SK-N-SH (cell line): Measurements from ENCODE around the gene TMEM182. TPM values are rescaled to one million over a fixed set of nuclear protein-coding genes. Genes with fewer than 3 reads are reported as not detected.

Experiments
- CTCF ChIA-PET: fragments of 300-600, 350-600 bp; formaldehyde crosslinking; extraction: SDS; loops from one replicate; lab custom pipeline; 2021; lab: Yijun Ruan, JAX
- POLR2A ChIA-PET: fragments of 350-600 bp; sonication (Branson Sonifier 250); formaldehyde crosslinking; extraction: SDS; loops from one replicate; lab custom pipeline; 2020; ENCODE audit warnings: antibody characterized with exemption, inconsistent platforms; lab: Yijun Ruan, JAX
- DNase-seq: peaks from one replicate; pipeline ENCODE4 v3.0.0; 2012
- H2AFZ ChIP-seq: fragments of 200-600 bp; sonication (generic); 2 replicates; pipeline ENCODE4 v1.8.1; 2016; ENCODE audit warnings: antibody characterized with exemption, mild to moderate bottlenecking, low read depth
- H3F3A ChIP-seq: fragments of 200-600 bp; sonication (generic); replicated peaks from 2 replicates; pipeline ENCODE3; 2016; ENCODE audit warnings: antibody characterized with exemption, mild to moderate bottlenecking; ENCODE audit not compliant: insufficient read depth
- H3K27ac ChIP-seq, 2 experiments: fragments of 200-500 bp in 1 of 2; fragments of 200-600 bp in 1 of 2; sonication (Bioruptor generic) in 1 of 2; sonication (generic), shearing (Covaris generic) in 1 of 2; 2 replicates each; pipeline versions ENCODE4 v1.5.1 to v1.6.1; 2014 to 2016; ENCODE audit warnings: low read depth in 2 of 2, inconsistent platforms in 1 of 2, low read length in 1 of 2, mild to moderate bottlenecking in 1 of 2, mixed read lengths in 1 of 2
- H3K27me3 ChIP-seq: fragments of 200-600 bp; sonication (generic), shearing (Covaris generic); 2 replicates; pipeline ENCODE4 v1.6.1; 2016; ENCODE audit warnings: mixed run types; ENCODE audit not compliant: insufficient read depth
- H3K36me3 ChIP-seq, 2 experiments: fragments of 200-500 bp in 1 of 2; fragments of 200-600 bp in 1 of 2; sonication (Bioruptor generic) in 1 of 2; sonication (generic) in 1 of 2; replicated peaks in 1 of 2; 2 replicates each; pipeline versions ENCODE3 to v1.5.1; 2014 to 2016; ENCODE audit warnings: low read length in 1 of 2, mild to moderate bottlenecking in 1 of 2; ENCODE audit not compliant: insufficient read depth in 2 of 2, control insufficient read depth in 1 of 2
- H3K4me1 ChIP-seq, 2 experiments: fragments of 200-500 bp in 1 of 2; fragments of 200-600 bp in 1 of 2; sonication (Bioruptor generic) in 1 of 2; sonication (generic), shearing (Covaris generic) in 1 of 2; 2 replicates each; pipeline versions ENCODE4 v1.5.1 to v1.6.1; 2014 to 2016; ENCODE audit warnings: low read depth in 1 of 2, low read length in 1 of 2, mixed run types in 1 of 2; ENCODE audit not compliant: insufficient read depth in 2 of 2, control insufficient read depth in 1 of 2
- H3K4me2 ChIP-seq: fragments of 200-600 bp; sonication (generic), shearing (Covaris generic); 2 replicates; pipeline ENCODE4 v1.6.1; 2017; ENCODE audit warnings: mixed run types
- H3K4me3 ChIP-seq, 2 experiments: fragments of 200-500 bp in 1 of 2; fragments of 200-600 bp in 1 of 2; sonication (Bioruptor generic) in 1 of 2; sonication (generic), shearing (Covaris generic) in 1 of 2; 2 replicates each; pipeline versions ENCODE4 v1.5.1 to v1.8.1; 2014 to 2016; ENCODE audit warnings: low read depth in 2 of 2, inconsistent platforms in 1 of 2, low read length in 1 of 2, mild to moderate bottlenecking in 1 of 2, mixed read lengths in 1 of 2, moderate library complexity in 1 of 2
- H3K79me2 ChIP-seq: fragments of 200-600 bp; sonication (generic); 2 replicates; pipeline ENCODE4 v1.8.1; 2017; ENCODE audit warnings: mild to moderate bottlenecking; ENCODE audit not compliant: insufficient read depth
- H3K9ac ChIP-seq: fragments of 200-600 bp; sonication (generic); 2 replicates; pipeline ENCODE4 v1.6.1; 2017; ENCODE audit warnings: mixed run types
- H3K9me2 ChIP-seq: fragments of 200-600 bp; sonication (generic); 2 replicates; pipeline ENCODE4 v1.6.1; 2017; ENCODE audit warnings: mixed run types
- H3K9me3 ChIP-seq: fragments of 200-600 bp; sonication (generic); 2 replicates; pipeline ENCODE4 v1.6.1; 2017; ENCODE audit warnings: mixed run types, mild to moderate bottlenecking, moderate library complexity
- H4K20me1 ChIP-seq: fragments of 200-600 bp; sonication (generic); 2 replicates; pipeline ENCODE4 v1.6.1; 2017; ENCODE audit warnings: mild to moderate bottlenecking, mixed run types; ENCODE audit not compliant: insufficient read depth
- CHD2 ChIP-seq: fragments of 150-350 bp; IDR thresholded peaks from 2 replicates; pipeline ENCODE4 v1.6.1; 2018; ENCODE audit warnings: low read length; ENCODE audit not compliant: partially characterized antibody
- FOSL2 ChIP-seq: IDR thresholded peaks from 2 replicates; pipeline ENCODE4 v1.4.0; 2012; ENCODE audit warnings: low read depth, mild to moderate bottlenecking, moderate library complexity, borderline replicate concordance
- JUND ChIP-seq: IDR thresholded peaks from 2 replicates; pipeline ENCODE4 v1.4.0; 2012
- NFIC ChIP-seq: IDR thresholded peaks from 2 replicates; pipeline ENCODE4 v1.4.0; 2012; ENCODE audit warnings: borderline replicate concordance
- POLR2AphosphoS5 ChIP-seq: IDR thresholded peaks from 2 replicates; pipeline ENCODE4 v1.6.1; 2012; ENCODE audit warnings: low read depth, low read length
- RFX5 ChIP-seq: IDR thresholded peaks from 2 replicates; pipeline ENCODE4 v1.6.1; 2012; ENCODE audit warnings: mild to moderate bottlenecking, improper control_type of control experiment, low read length
- TCF12 ChIP-seq: IDR thresholded peaks from 2 replicates; pipeline ENCODE4 v1.4.0; 2012
- USF1 ChIP-seq: IDR thresholded peaks from 2 replicates; pipeline ENCODE4 v1.4.0; 2012; ENCODE audit warnings: low read depth, borderline replicate concordance
- WGBS: methylation state at CpG from one replicate; pipeline ENCODE4 v1.1.6; 2017; ENCODE audit warnings: low lambda C conversion rate; 5-methylcytosine and 5-hydroxymethylcytosine counted together
- polyA plus RNA-seq, 3 experiments: library from polyadenylated mRNA; depleted of rRNA; stranded (reverse); fragments of >200 nt; gene quantifications; 2 replicates each; pipeline ENCODE4 v1.2.3, GENCODE V29; 2012

Gene TMEM182
- polyA plus RNA-seq (2012; rRNA removed): 1.7 and 3.4 TPM in 2 replicates
- 3.2 and 3.4 TPM in 2 replicates for polyA plus RNA-seq (2012; cell fraction: cytosol; rRNA removed)
- 0.28 and 1.4 TPM in 2 replicates for polyA plus RNA-seq (2012; cell fraction: nucleus; rRNA removed)

DNA sequence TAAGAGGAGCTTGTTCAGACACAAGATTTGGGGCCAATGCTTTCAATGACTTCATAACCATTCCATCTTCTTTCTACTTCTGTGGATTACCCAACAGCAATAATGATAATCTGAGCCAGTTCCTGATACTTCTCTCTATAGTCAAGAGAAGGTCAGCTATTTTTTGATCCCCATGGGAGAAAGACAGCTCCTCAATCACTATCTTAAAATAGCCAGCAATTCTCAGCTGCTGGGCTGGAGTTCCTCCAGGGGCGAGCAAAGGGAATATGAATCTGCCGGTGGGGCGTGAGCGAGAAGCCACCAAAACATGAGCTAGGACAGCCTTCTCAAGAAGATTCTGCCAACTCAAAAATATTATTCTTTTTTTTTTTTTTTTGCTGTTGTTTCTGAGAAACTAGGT, at the start of gene TMEM182:
TSS of gene TMEM182 (plus strand) at position 269 of the 400 bp plus-strand sequence. CDS start 187 bp downstream, outside the sequence.
- Histone ChIP-seq H2AFZ (no peak within 1 kb of the TSS), H3F3A (no peaks in the 10 kb centered on the region), H3K36me3 (peaks cover 0 to 3% of the 10 kb centered on the region in 2 experiments), H3K27ac (no peak within 1 kb of the TSS), H3K4me1 (no peaks in the 10 kb centered on the region), H3K9ac (no peak within 1 kb of the TSS), H3K9me2 (no peaks in the 10 kb centered on the region), H3K4me2 (no peak within 1 kb of the TSS), H3K9me3 (no peaks in the 10 kb centered on the region), H4K20me1 (no peaks in the 10 kb centered on the region), H3K79me2 (no peaks in the 10 kb centered on the region), H3K27me3 (no peaks in the 10 kb centered on the region), H3K4me3 (no peak within 1 kb of the TSS)
- WGBS: 94% methylated on average over 4 of the region's 4 CpGs
- no peak for DNase-seq
- ChIA-PET CTCF (interaction anchor here (1.1 to 2.2 kb wide), 6 partner anchors 8 to 80 kb away, joined by 3 to 25 read pairs (median 4); no protein-coding TSS in a partner anchor), POLR2A (no interaction called here)
- TF ChIP-seq TCF12: no peak

DNA sequence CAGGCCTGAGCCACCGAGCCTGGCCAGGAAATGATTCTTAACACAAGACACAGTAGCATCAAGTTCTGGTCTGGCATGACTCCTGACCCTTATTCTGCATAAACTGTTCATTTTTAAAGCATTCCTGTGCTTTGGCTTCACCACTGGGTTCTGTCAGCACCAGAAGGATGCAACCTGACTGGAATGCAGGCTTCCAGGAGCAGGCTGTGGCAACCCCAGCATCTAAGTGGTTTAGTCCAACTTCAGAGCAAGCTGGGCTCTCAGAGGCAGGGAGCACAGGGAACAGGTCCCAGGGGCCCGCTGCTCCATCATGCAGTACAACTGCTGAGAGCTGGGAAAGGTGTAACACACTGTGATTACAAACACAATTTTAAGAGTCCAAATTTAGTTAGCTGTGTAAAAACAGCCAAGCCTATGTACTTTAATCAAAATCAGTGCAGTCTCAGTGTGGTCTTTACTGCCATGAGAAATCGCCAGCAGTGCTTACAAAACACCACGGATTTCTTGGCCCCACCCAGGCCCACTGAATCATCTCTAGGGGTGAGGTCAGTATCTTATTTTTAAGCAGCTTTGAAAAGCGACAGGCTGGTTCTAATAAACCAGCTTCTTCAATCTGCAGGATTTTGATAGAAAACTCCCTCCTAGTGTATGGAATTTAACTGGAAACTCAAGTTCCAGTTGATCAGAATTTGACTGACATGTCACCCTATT, 44.4 kb upstream of the TMEM182 start:
- H3K36me3 ChIP-seq: peaks cover 5 to 27% of the 10 kb centered on the region in 2 experiments
- WGBS: 86% methylated on average over 5 of the region's 5 CpGs
- TF ChIP-seq USF1 (no peak), CHD2 (no peak), RFX5 (no peak), JUND (no peak)
- DNase-seq: no peak
- H3K27me3 ChIP-seq: no peaks in the 10 kb centered on the region
- CTCF ChIA-PET: interaction anchor here (0.9 kb wide), 1 partner anchor 101 kb away, joined by 3 read pairs; no protein-coding TSS in a partner anchor
- no peaks in the 10 kb centered on the region for H3K9me3 ChIP-seq
- H4K20me1 ChIP-seq: no peaks in the 10 kb centered on the region
- no peaks in the 10 kb centered on the region for H3K79me2 ChIP-seq
- H3K4me2 ChIP-seq: no peak overlapping the region
- no peak overlapping the region for H3K27ac ChIP-seq
- no peaks in the 10 kb centered on the region for H3K9me2 ChIP-seq
- no peak overlapping the region for H3K4me3 ChIP-seq
- no peaks in the 10 kb centered on the region for H3K4me1 ChIP-seq
- POLR2A ChIA-PET: no interaction called here
- H3K9ac ChIP-seq: no peak overlapping the region
- no peaks in the 10 kb centered on the region for H3F3A ChIP-seq
- H2AFZ ChIP-seq: no peak overlapping the region

DNA sequence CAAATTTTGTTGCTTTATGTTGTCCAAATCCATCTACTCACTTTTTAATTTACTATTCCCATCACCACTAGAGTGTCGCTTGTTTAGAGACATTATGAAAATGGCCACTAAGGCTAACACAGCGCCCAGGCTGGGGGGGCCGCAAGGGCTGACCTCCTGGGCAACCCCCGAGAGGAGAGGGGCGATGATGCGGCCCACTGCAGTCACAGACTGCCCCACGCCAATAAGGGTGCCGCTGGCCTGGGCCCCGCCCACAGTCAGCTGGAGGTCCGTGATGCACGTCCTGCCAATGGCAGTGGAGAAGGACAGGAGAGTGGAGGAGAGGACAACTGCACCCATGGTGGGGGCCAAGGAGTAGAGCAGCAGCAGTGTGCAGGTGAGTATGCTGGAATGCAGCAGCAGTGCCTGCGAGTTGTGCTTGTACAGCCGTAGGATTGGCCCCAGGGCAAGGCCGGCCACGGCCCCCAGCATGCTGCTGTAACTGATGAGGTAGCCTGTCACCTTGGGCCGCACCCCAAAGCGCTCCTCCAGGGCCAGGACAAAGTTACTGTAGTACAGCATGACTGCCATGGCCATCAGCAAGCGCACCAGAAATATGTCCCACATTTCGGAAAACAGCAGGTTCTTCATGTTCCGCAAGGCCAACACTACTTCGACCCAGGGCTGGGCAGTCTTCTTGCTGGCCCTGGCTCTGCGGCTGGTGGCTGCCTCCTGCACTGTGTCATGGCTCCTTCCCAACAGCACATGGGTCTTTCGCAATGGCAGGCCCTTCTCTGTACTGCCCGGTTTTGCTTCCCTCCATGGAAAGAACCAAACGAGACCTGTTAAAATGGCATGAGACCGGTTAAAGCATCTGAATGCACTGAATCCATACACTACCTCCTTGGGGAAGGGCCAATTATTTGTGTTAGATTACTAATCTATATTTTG, 43.2 kb upstream of the TMEM182 start:
- no peak for TF ChIP-seq JUND
- TF ChIP-seq FOSL2: no peak
- no peak for TF ChIP-seq RFX5
- no peak for TF ChIP-seq NFIC
- TF ChIP-seq POLR2AphosphoS5: no peak
- TF ChIP-seq, all 33 proteins: peak for 0
- H3K9me2 ChIP-seq: no peaks in the 10 kb centered on the region
- H3K4me1 ChIP-seq: no peaks in the 10 kb centered on the region
- H3K27me3 ChIP-seq: no peaks in the 10 kb centered on the region
- H3K36me3 ChIP-seq: peaks cover 9 to 28% of the 10 kb centered on the region in 2 experiments
- no peak overlapping the region for H3K9ac ChIP-seq
- H3F3A ChIP-seq: no peaks in the 10 kb centered on the region
- no peaks in the 10 kb centered on the region for H3K79me2 ChIP-seq
- WGBS: 92% methylated on average over 17 of the region's 26 CpGs
- no peaks in the 10 kb centered on the region for H4K20me1 ChIP-seq
- H2AFZ ChIP-seq: no peak overlapping the region
- CTCF ChIA-PET: no interaction called here
- no peak overlapping the region for H3K27ac ChIP-seq
- no peaks in the 10 kb centered on the region for H3K9me3 ChIP-seq
- H3K4me2 ChIP-seq: no peak overlapping the region
- DNase-seq: no peak
- no peak overlapping the region for H3K4me3 ChIP-seq
- POLR2A ChIA-PET: no interaction called here
